Lung (tissue), 12 donors: ENCODE results near the gene KLRF2. TPM values are rescaled to one million over a fixed set of nuclear protein-coding genes. Genes with fewer than 3 reads are reported as not detected.

Experiments used
- ATAC-seq: fragments of 200-7000 bp; cut with Tn5 transposase; one replicate; pipeline ENCODE4 v1.9.1; 2020; ENCODE audit warnings: moderate number of reproducible peaks; ENCODE audit not compliant: insufficient read depth, low FRiP score
- DNase-seq, 3 donors: peaks; one replicate each; pipeline ENCODE4 v3.0.0-alpha.2; 2013 to 2017
- H3K27ac ChIP-seq, 2 donors: one replicate each; pipeline ENCODE4 v1.5.1; 2013; ENCODE audit warnings: mild to moderate bottlenecking in 2 of 2, moderate library complexity in 2 of 2, control low read depth in 1 of 2, inconsistent platforms in 1 of 2, low read depth in 1 of 2, low read length in 1 of 2
- H3K27me3 ChIP-seq, 3 donors: one replicate each; pipeline ENCODE4 v1.5.1; 2013; ENCODE audit warnings: low read length in 2 of 3; ENCODE audit not compliant: control insufficient read depth in 3 of 3, insufficient read depth in 3 of 3
- H3K36me3 ChIP-seq, 4 donors: one replicate each; pipeline ENCODE4 v1.5.1; 2013; ENCODE audit warnings: low read length in 4 of 4, mild to moderate bottlenecking in 1 of 4, moderate library complexity in 1 of 4; ENCODE audit not compliant: control insufficient read depth in 4 of 4, insufficient read depth in 4 of 4
- H3K4me1 ChIP-seq, 5 donors: one replicate each; pipeline ENCODE4 v1.5.1; 2013; ENCODE audit warnings: low read length in 5 of 5, mild to moderate bottlenecking in 2 of 5, moderate library complexity in 1 of 5; ENCODE audit not compliant: control insufficient read depth in 5 of 5, insufficient read depth in 5 of 5
- H3K4me3 ChIP-seq: one replicate; pipeline ENCODE4 v1.5.1; 2013; ENCODE audit warnings: mild to moderate bottlenecking, control low read depth, moderate library complexity
- H3K9ac ChIP-seq, 2 donors: one replicate each; pipeline ENCODE4 v1.5.1; 2013; ENCODE audit warnings: low read length in 2 of 2, control low read depth in 1 of 2; ENCODE audit not compliant: insufficient read depth in 1 of 2
- H3K9me3 ChIP-seq, 4 donors: one replicate each; pipeline ENCODE4 v1.5.1; 2013; ENCODE audit warnings: low read length in 3 of 4, mild to moderate bottlenecking in 1 of 4, moderate library complexity in 1 of 4; ENCODE audit not compliant: control insufficient read depth in 4 of 4, insufficient read depth in 3 of 4
- CTCF ChIP-seq: IDR thresholded peaks from 2 replicates; pipeline ENCODE4 v1.5.1; 2012; ENCODE audit warnings: mild to moderate bottlenecking; ENCODE audit errors: control extremely low read depth, extremely low read depth
- WGBS, 2 donors: extraction: QIAGEN DNeasy Blood & Tissue Kit; methylation state at CpG; one replicate each; pipeline ENCODE4 v1.1.7; 2013; 5-methylcytosine and 5-hydroxymethylcytosine counted together
- polyA plus RNA-seq, 2 donors: library from polyadenylated mRNA; stranded (reverse); fragments of 200-250 nt; gene quantifications; one replicate each; pipeline ENCODE4 v1.2.1, GENCODE V29; 2013
- total RNA-seq, 2 donors: library from RNA; depleted of rRNA in 1 of 2; stranded (reverse); fragments of >200 nt in 1 of 2; gene quantifications; one replicate each; pipeline ENCODE4 v1.2.1, GENCODE V29; 2014 to 2021
- donor health status: control.
- donor health status: control.
- donor health status: Bipolar disorder and iron deficiency.
- donor health status: healthy.
- donor health status: DM: yes; HTN: yes; CAD: no.

Gene KLRF2
- total and polyA plus RNA-seq, 4 donors, result not detected

- peak within 1 kb of the TSS; percentile 83 to 84 for H3K27ac ChIP-seq
- no peaks in the 10 kb centered on the region for H3K36me3 ChIP-seq
- no peak within 1 kb of the TSS for H3K4me3 ChIP-seq
- no peaks in the 10 kb centered on the region for H3K4me1 ChIP-seq
- H3K27me3 ChIP-seq, result no peaks in the 10 kb centered on the region
- H3K9ac ChIP-seq, result peak within 1 kb of the TSS; percentile 65 to 95
- 1 to 4% methylated on average over 11 of the region's 11 CpGs for WGBS, 2 donors
- no peaks in the 10 kb centered on the region for H3K9me3 ChIP-seq
- DNase-seq (peak; percentile 34 to 82 (median 82)), ATAC-seq (peak; percentile 81)
- TF ChIP-seq CTCF, result no peak
Observed at GRCh38 chr12:9869307-9870161, 11.8 kb upstream of the KLRF2 start, which contains the start of gene CLEC2B. TSS of gene CLEC2B (minus strand) at chr12:9869354.

- Histone ChIP-seq H3K9ac (peak overlapping the region; percentile 65 to 95), H3K9me3 (no peaks in the 10 kb centered on the region), H3K36me3 (no peaks in the 10 kb centered on the region), H3K27me3 (no peaks in the 10 kb centered on the region), H3K4me3 (no peak overlapping the region), H3K27ac (peak overlapping the region in 1 of 2 donors; percentile 42), H3K4me1 (no peaks in the 10 kb centered on the region)
- WGBS, 2 donors, result 50% methylated on average over 2 of the region's 2 CpGs
- ATAC-seq, result no peak
- TF ChIP-seq CTCF, result no peak
- peak in 2 of 3 donors; percentile 56 to 61 for DNase-seq
Observed at GRCh38 chr12:9870286-9870866, 10.9 kb upstream of the KLRF2 start.

- no peak overlapping the region for H3K4me3 ChIP-seq
- ATAC-seq (no peak), DNase-seq (no peak)
- no peaks in the 10 kb centered on the region for H3K36me3 ChIP-seq
- H3K27me3 ChIP-seq, result no peaks in the 10 kb centered on the region
- H3K9me3 ChIP-seq, result no peaks in the 10 kb centered on the region
- no peak for TF ChIP-seq CTCF
- WGBS, 2 donors, result 84 to 94% methylated on average over 3 of the region's 3 CpGs
- no peak overlapping the region for H3K9ac ChIP-seq
- no peaks in the 10 kb centered on the region for H3K4me1 ChIP-seq
- no peak overlapping the region for H3K27ac ChIP-seq
Observed at GRCh38 chr12:9872162-9872561, 9.1 kb upstream of the KLRF2 start.
